HG03280 (cell line): ENCODE data around the gene NFIX.
"Not testable (repeated sequence)": the region's sequence is repeated elsewhere in the genome, so short reads cannot be mapped to it uniquely, and the experiment has no call there.

Source experiments
- ATAC-seq: cut with Tn5 transposase; IDR thresholded peaks from one replicate; pipeline ENCODE4 v1.9.1; 2021; ENCODE audit warnings: mild to moderate bottlenecking, moderate library complexity; ENCODE audit not compliant: unreplicated experiment

NFIX gene

DNA sequence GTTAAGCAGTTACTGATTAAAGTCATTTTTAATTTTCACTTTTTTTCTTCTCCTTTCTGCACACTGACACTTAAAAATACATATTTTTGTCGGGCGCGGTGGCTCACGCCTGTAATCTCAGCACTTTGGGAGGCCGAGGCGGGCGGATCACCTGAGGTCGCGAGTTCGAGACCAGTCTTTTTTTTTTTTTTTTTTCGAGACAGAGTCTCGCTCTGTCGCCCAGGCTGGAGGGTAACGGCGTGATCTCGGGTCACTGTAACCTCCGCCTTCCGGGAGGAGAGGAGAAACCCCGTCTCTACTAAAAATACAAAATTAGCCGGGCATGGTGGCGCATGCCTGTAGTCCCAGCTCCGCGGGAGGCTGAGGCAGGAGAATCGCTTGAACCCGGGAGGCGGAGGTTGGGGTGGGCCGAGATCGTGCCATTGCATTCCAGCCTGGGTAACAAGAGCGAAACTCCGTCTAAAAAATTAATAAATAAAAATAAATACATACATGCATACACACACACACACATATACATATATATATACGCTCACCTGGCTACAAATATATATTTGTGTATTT lies 37.8 kb upstream of the NFIX start:
- ATAC-seq, result peak; percentile 8

DNA sequence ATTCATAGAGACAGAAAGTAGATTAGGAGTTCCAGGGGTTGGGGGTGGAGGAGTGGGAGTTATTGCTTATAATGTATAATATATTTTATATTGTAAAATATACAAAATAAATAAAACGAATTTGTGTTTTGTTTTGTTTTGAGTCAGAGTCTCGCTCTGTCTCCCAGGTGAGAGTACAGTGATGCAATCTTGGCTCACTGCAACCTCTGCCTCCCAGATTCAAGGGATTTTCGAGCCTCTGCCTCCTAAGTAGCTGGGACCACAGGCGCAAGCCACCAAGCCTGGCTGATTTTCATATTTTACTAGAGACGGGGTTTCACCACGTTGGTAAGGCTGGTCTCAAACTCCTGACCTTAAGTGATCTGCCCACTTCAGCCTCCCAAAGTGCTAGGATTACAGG lies 35.8 kb upstream of the NFIX start:
- no peak for ATAC-seq

DNA sequence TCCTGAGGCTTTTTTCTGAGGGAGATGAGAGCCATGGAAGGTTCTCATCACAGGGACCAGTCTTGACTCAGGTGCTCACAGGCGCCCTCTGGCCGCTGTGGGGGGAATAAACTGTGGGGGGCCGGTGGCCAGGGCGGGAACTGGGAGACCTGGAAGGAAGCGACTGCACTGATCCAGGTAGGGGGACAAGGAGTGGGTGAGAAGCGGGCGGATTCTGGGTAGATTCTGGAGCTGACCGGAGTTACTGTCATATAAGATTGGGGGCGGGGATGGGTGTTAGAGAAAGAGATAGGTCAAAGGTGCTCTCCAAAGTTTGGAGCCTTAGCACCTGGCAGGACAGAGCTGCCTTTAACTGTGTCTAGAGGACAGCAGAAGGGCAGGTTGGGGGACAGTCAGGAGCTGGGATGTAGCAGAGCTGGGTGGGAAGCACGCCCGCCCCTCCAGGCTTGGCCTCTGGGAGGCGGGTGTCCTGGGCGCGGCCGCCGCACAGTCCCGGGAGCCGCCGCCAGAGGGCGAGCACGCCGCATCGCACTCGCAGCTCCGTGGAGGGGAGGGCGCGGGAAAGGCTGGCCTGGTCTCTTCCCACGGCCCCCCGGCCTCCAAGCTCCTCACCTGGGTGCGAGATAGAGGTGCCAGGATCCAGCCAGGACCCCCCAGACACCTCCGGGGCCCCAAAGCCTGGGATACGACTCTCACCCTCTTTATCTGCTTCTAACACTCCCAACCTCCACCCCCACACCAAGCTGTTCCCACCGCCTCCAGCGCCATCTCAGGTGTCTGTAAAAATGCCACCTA lies 30.1 kb upstream of the NFIX start:
- peak; percentile 81 for ATAC-seq

DNA sequence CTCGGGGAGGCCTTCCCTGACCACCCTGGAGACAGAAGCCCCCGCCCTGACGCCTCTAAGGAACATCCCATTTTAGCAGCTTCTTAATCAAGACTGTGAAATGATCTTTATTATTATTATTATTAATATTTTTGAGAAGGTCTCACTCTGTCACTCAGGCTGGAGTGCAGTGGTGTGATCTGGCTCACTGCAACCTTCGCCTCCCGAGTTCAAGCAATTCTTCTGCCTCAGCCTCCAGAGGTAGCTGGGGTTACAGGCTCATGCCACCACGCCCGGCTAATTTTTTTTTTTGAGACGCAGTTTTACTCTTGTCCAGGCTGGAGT lies 29.5 kb upstream of the NFIX start:
- ATAC-seq, result no peak

DNA sequence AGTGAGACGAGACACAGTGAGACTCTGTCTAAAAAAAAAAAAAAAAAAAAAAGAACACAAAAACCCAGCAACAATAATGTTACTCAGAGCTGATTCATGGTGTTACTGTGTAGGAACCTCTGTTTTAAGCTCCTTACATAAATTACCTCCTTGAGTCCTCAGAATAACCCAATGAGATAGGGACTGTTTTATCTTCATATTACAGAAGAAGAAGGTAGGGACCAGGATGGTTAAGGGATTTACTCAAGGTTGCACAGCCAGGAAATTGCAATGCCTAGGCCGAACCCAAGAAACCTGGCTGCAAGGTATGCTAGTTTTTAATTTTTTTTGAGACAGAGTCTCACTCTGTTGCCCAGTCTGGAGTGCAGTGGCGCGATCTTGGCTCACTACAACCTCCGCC lies 27.4 kb upstream of the NFIX start:
- no peak for ATAC-seq

DNA sequence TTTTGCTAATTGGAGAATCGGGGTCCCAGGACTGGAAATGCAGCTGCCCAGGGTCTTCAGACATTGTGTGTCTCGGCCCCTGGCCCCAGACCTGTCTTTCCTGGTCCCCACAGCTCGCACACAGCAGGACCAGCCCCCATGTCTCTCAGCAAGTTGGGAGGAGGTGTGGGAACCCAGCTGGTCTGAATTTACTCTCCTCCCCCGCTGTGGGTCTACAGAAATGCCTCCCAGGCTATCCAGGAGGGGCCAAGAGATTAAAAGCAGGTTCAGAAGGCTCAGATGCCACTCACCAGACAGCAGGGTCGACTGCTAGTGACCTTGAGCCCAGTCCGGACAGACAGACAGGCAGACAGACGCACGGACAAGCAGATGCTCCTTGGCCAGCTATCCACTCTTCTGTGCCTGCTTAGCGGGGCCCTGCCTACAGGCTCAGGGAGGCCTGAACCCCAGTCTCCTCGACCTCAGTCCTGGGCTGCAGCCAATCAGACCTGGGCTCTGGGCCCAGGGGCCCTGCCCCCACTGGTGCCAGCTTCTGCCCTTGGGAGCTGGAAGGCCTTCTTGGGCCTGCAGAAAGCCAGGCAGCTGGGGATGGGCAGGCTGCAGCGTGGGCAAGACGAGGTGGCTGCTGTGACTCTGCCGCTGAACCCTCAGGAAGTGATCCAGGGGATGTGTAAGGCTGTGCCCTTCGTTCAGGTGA lies 25.8 kb upstream of the NFIX start, which contains the start of gene DAND5:
Gene DAND5 (plus strand): TSS at position 285 of the 697 bp plus-strand sequence. CDS start 85 bp downstream, at position 370.
- ATAC-seq, result no peak

DNA sequence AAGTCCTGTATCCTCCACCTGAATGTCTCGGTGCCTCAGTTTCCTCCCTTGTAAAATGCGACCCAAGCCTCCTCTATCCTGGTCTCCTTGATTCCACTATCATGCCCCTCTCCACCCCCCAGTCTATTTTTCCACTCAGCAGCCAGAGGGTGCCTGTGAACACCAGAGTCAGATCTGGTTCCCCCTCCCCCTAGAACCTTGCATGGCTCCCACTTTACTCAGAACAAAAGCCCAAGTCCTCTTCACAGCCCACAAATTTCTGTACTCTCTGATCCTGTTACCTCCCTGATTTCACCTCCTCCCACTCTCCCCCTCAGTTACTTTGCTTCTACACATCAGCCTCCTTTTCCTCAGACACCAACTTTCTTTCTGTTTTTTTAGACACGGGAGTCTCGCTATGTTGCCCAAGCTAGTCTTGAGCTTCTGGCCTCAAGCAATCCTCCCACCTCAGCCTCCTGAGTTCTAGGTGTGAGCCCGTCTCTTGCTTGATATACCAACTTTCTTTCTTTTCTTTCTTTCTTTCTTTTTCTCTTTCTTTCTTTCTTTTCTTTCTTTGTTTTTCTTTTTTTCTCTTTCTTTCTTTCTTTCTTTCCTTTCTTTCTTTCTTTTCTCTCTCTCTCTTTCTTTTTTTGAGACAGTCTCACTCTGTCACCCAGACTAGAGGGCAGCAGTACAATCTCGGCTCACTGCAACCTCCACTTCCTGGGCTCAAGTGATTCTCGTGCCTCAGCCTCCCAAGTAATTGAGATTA lies 25.0 kb upstream of the NFIX start:
- ATAC-seq, result no peak

DNA sequence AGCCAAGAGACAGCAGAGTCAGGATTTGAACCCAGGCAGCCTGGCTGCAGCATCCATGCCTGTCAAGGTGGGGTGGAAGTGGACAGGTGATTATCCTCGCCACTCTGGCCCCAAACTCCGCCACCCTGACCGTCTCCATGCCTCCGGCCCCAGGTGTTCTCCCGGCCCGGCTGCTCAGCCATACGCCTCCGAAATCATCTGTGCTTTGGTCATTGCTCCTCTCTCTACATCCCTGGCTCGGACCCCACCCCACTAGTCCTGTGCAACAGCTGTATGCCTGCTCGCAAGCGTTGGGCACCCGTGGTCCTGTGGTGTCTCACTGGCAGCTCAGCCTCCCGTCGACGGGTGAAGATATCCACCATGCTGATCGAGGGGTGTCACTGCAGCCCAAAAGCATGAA lies 22.0 kb upstream of the NFIX start:
- no peak for ATAC-seq

DNA sequence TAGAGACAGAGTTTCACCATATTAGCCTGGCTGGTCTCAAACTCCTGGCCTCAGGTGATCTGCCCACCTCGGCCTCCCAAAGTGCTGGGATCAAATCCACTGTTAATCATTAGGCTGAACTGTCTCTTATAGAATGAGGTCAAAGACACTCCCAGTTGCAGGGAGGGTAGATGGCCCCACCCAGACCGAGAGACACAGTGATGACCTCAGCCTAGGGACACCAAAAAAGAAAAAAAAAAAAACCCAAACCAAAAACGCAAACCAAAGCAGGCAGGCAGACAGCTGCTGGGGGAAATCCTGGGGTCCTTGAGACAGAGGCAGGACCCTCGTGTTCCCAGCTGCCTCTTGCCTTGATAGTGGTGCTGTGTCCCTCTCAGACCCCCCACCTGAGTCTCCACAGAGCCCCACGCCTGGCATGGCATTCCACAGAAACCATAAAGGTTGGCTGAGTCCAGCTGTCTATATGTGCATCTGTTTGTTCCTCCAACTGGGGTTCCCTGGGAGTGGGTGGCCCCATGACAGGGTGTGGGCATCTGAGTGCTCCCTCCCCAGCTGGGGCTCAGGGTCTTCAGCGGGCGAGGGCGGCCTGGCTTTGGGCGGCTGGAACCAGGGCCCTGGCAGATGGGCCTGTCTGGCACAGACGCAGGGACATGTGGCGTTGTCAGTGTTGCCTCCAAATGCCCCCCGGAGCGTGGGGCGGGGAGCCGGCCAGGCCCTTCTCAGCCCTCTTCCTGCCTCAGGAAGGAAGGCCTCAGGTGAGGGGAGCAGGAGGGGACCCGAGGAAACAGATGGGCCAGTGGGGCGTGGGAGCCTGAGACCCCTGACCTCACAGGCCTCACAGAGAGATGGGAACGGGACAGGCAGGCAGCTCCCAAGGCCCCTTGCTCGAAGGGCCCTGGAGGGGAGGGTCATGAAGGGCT lies 20.7 kb upstream of the NFIX start:
- ATAC-seq, result no peak

DNA sequence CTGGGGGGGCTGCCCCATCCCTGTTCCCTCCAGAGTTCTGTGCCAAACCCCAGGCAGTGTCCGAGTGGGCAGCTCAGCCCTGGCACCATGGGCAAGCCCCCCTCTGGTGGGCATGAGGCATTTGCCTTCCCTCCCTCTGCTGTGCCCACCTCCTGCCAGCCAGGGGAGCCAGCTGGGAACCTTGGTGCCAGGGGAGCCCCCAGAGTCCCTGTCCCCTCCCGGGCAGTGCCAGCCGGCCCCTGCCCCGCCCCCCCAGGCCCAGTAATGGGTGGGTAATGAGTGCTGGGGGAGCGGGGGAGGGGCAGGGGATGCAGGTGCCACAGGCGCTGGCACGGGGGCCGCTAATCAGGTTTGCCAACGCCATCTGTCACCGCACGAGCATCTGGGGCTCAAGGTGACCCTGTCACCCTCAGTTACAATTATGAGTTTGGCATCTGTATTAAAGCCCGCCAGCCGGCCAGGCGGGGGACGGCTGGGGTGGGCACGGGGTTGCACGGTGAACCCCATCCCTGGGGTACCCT lies 20.0 kb upstream of the NFIX start:
- no peak for ATAC-seq

DNA sequence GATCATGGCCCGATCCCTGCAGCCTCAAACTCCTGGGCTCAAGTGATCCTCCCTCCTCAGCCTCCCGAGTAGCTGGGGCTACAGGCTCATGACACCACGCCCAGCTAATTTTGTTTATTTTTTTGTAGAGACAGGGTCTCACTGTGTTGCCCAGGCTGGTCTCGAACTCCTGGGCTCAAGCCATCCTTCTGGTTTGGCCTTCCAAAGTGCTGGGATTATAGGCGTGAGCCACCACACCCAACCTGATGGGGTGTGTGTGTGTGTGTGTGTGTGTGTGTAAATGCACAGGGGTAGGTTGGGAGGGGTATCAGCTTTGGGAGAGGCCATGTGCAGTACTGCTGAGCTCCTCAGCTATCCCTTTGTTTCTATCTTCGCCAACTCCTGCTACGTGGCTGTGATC lies 19.2 kb upstream of the NFIX start:
- not testable (repeated sequence) for ATAC-seq

DNA sequence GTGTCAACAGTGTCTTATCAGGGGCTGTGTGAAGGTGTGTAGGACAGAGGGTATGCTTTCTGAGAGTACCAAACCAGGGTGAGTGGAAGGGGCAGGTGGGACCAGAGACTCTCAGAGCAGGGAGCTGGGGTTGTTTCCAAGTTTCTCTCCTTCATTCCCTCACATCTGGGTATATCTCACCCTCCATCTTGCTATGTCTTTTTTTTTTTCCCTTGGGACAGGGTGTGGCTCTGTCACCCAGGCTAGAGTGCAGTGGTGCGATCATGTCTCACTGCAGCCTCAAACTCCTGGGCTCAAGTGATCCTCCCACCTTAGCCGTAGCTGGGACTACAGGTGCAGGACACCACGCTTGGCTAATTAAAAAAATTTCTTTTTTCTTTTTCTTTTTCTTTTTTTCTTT lies 15.3 kb upstream of the NFIX start:
- ATAC-seq, result no peak

DNA sequence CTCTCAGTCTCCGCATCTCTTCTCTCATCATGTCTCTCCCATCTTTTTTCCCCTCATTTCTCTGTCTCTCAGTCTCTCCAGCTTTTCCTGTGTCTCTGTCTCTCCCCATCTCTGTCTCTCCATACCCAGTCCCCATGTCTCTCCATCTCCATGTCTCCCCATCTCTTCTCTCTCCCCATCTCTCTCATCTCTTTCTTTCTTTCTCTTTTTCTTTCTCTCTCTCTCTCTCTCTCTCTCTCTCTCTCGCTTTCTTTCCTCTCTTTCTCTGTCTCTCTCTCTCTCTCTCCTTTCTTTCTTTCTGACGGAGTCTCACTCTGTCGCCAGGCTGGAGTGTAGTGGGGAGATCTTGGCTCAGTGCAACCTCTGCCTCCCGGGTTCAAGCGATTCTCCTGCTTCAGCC lies 12.6 kb upstream of the NFIX start:
- ATAC-seq, result no peak

DNA sequence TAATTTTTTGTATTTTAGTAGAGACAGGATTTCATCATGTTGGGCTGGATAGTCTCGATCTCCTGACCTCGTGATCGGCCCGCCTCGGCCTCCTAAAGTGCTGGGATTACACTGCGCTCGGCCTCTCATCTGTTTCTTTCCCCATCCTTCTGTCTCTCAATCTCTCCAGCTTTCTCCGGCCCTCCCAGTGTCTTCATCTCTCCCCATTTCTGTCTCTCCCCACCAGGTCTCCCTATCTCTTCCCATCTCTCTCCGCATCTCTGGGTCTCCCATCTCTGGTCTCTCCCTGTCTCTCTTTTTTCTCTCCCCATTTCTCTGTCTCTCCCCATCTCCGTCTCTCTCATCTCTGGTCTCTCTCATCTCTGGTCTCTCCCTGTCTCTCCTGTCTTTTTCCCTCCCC lies 12.2 kb upstream of the NFIX start:
- ATAC-seq, result no peak

DNA sequence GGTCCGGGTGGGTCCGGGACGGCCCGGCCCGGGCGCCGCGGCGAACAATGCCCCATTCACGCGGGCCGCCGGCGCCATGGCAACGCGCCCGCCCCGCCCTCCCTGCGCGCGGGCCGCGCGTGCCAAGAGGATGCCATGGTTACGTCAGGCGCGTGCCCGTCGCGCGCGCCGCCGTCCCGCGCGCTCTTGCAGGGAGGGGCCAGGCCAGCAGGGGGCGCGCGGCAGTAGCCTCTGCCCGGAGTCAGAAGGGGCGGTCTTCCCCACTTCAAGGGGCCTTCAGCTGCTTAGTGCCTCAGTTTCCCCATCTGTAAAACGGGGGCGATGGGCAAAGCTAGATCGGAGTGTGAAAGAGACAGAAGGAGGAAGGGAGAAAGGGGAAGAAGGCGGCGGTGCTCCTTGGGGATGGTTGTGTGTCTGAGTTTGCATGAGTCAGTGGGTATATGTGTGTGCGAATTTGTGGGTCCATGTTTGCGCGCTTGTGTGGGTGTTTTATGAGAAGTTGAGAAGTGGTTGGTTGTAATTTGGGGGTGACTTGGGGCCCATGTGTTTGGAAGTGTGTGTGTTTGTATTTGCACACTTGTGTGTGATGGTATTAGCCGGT lies 11.6 kb upstream of the NFIX start:
- ATAC-seq, result peak; percentile 75

DNA sequence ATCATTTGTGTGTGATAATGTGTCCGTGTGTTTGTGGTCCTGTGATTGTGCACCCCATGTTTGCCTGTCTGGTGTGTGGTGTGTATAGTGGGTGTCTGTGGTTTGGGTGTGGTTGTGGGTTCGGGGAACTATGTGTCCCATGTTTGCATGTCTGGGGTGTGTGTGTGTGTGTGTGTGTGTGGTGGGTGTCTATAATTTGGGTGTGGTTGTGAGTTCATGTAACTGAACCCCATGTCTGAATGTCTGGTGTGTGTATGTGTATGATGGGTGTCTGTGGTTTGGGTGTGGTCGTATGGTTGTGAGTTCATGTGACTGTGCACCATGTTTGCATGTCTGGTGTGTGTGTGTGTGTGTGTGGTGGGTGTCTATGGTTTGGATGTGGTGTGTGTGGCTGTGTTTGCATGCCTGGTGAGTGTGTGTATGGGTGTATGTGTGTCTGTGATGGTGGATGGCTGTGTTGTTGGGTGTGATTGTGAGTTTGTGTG lies 11.1 kb upstream of the NFIX start:
- no peak for ATAC-seq

DNA sequence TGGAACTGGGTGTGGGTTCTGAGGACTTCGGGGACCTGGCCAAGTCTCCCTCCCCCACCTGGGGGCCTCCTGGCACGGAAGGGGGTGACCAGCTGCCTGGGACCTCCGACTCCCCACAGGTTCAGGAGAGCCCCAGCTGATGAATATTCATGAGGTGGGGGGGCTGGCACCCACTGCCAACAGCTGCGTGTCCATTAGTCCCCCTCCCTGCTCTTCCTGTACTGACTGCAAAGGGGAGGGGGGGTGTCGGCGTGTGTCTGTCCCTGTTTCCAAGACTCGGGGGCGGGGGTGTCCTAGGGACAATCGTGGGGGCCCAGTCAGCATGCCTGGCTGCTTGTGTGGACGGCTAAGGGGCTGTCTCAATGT lies 10.6 kb upstream of the NFIX start:
- no peak for ATAC-seq

DNA sequence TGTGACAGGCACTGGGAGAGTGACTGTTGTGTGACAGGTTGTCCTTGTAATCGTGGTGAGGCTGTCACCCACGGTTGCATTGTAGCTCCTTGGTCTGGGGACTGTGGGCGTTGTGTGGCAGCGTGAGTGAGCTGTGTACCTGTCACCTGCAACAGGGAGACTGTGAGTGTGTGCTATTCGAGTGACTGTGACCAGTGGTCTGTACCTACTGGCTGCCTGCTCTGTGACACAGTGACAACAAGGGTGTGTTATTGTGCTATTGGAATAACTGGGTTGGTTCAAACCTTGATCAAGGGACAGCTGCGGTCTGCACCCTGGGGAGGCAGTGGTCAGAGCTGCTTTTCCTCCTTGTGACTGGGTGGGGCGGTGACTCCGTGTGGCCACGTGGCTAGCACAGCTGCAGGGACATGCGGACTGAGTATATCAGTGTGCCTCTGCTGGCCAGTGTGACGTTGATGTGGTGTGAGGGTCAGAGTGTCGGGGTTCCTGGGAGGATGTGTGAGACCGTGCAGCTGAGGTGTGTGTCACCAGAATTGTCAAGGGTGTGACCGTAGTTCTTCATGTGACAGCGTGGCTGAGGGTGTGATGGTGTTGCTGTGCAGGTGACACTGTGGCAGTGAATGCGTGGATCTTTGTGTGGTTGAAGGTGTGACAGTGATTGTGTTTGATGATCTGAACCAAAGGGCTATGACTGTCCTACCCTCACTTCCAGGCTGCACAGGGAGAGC lies 10.1 kb upstream of the NFIX start:
- no peak for ATAC-seq

DNA sequence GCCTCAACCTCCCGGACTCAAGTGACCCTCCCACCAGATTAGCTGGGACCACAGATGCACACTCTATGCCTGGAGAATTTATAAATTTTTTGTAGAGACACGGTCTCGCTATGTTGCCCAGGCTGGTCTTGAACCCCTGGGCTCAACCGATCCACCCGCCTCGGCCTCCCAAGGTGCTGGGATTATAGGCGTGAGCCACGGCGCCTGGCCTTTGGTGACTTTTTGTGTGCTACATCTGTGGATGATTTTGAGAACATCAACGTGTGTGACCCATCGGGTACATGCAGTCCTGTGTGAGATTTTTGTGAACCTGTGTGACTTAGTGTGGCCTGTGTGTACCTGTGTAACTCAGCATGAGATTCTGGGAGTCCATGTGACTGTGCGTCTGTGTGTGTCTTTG lies 8.5 kb upstream of the NFIX start:
- ATAC-seq, result no peak
